GM23248 (cell line): ENCODE results near the gene GRID2.

Experiments
- EZH2 ChIP-seq: fragments of 200-600 bp; sonication (generic); IDR thresholded peaks from 2 replicates; pipeline ENCODE4 v1.6.1; 2018; ENCODE audit warnings: antibody characterized with exemption, mild to moderate bottlenecking; ENCODE audit not compliant: insufficient read depth, poor library complexity, severe bottlenecking
- EZH2phosphoT487 ChIP-seq: fragments of 200-600 bp; sonication (generic); IDR thresholded peaks from 2 replicates; pipeline ENCODE4 v1.6.1; 2018; ENCODE audit warnings: antibody characterized with exemption, moderate library complexity, mild to moderate bottlenecking, low read depth; ENCODE audit not compliant: insufficient read depth

GRCh38 chr4:93342738-93343137, 1039.0 kb downstream of the GRID2 start:
- TF ChIP-seq EZH2phosphoT487 (no peak), EZH2 (no peak)
